Neural progenitor cell (in vitro differentiated cells): Measurements from ENCODE around the gene TRHDE. TPM values are rescaled to one million over a fixed set of nuclear protein-coding genes. Genes with fewer than 3 reads are reported as not detected.

Source experiments
- DNase-seq: peaks from one replicate; pipeline ENCODE4 v3.0.0-alpha.2; 2016; ENCODE audit warnings: low spot score
- H2AFZ ChIP-seq: fragments of 200-600 bp; sonication (generic); replicated peaks from 2 replicates; pipeline ENCODE4 v1.6.1; 2016; ENCODE audit warnings: antibody characterized with exemption
- H3F3A ChIP-seq: fragments of 200-600 bp; sonication (generic); 2 replicates; pipeline ENCODE4 v1.6.1; 2016; ENCODE audit warnings: antibody characterized with exemption, low read depth
- H3K27ac ChIP-seq: fragments of 200-600 bp; sonication (generic); 2 replicates; pipeline ENCODE4 v1.5.1; 2016; ENCODE audit warnings: mild to moderate bottlenecking
- H3K27me3 ChIP-seq: fragments of 200-600 bp; sonication (generic); 2 replicates; pipeline ENCODE4 v1.6.1; 2016; ENCODE audit warnings: mild to moderate bottlenecking, moderate library complexity
- H3K36me3 ChIP-seq: fragments of 200-600 bp; sonication (generic); 2 replicates; pipeline ENCODE4 v1.5.1; 2016
- H3K4me1 ChIP-seq: fragments of 200-600 bp; sonication (generic); 2 replicates; pipeline ENCODE4 v1.6.1; 2016; ENCODE audit warnings: mixed run types
- H3K4me2 ChIP-seq: fragments of 200-600 bp; sonication (generic); 2 replicates; pipeline ENCODE4 v1.6.1; 2016
- H3K4me3 ChIP-seq: fragments of 200-600 bp; sonication (generic); 2 replicates; pipeline ENCODE4 v1.5.1; 2016
- H3K79me2 ChIP-seq: fragments of 200-600 bp; sonication (generic); 2 replicates; pipeline ENCODE4 v1.6.1; 2016; ENCODE audit warnings: low read depth
- H3K9ac ChIP-seq: fragments of 200-600 bp; sonication (generic); 2 replicates; pipeline ENCODE4 v1.6.1; 2016
- H3K9me3 ChIP-seq: fragments of 200-600 bp; sonication (generic); 2 replicates; pipeline ENCODE4 v1.5.1; 2016; ENCODE audit warnings: low read depth
- H4K20me1 ChIP-seq: fragments of 200-600 bp; sonication (generic); 2 replicates; pipeline ENCODE4 v1.6.1; 2016; ENCODE audit warnings: low read depth
- H3K27ac Mint-ChIP-seq: 3 replicates; pipeline ENCODE4 v1.8.0; 2021; ENCODE audit warnings: mixed read lengths
- H3K27me3 Mint-ChIP-seq: 2 replicates; pipeline ENCODE4 v1.8.0; 2022; ENCODE audit warnings: low read depth, mild to moderate bottlenecking, inconsistent platforms, moderate library complexity, mixed read lengths; ENCODE audit not compliant: insufficient read depth
- H3K36me3 Mint-ChIP-seq: 3 replicates; pipeline ENCODE4 v1.8.0; 2021; ENCODE audit warnings: mixed read lengths
- H3K4me1 Mint-ChIP-seq: 3 replicates; pipeline ENCODE4 v1.8.0; 2021; ENCODE audit warnings: mixed read lengths
- H3K4me3 Mint-ChIP-seq: 3 replicates; pipeline ENCODE4 v1.8.0; 2021; ENCODE audit warnings: mild to moderate bottlenecking, moderate library complexity, mixed read lengths
- H3K9me3 Mint-ChIP-seq: 3 replicates; pipeline ENCODE4 v1.8.0; 2020; ENCODE audit warnings: mixed read lengths
- CTCF ChIP-seq: fragments of 200-600 bp; sonication (generic); IDR thresholded peaks from 2 replicates; pipeline ENCODE4 v1.5.1; 2017; ENCODE audit warnings: antibody characterized with exemption, mild to moderate bottlenecking
- EZH2 ChIP-seq: fragments of 200-600 bp; sonication (generic); IDR thresholded peaks from 2 replicates; pipeline ENCODE4 v1.6.1; 2017; ENCODE audit warnings: antibody characterized with exemption, mild to moderate bottlenecking, moderate library complexity
- EZH2phosphoT487 ChIP-seq: fragments of 200-600 bp; sonication (generic); IDR thresholded peaks from 2 replicates; pipeline ENCODE4 v1.6.1; 2017; ENCODE audit warnings: antibody characterized with exemption
- total RNA-seq: library from RNA; depleted of rRNA; stranded (reverse); fragments of >200 nt; gene quantifications from 2 replicates; pipeline ENCODE4 v1.2.3, GENCODE V29; 2015; ENCODE audit warnings: low replicate concordance

TRHDE gene
- total RNA-seq, 1 donor from 2014 or later: 4.5 TPM

DNA sequence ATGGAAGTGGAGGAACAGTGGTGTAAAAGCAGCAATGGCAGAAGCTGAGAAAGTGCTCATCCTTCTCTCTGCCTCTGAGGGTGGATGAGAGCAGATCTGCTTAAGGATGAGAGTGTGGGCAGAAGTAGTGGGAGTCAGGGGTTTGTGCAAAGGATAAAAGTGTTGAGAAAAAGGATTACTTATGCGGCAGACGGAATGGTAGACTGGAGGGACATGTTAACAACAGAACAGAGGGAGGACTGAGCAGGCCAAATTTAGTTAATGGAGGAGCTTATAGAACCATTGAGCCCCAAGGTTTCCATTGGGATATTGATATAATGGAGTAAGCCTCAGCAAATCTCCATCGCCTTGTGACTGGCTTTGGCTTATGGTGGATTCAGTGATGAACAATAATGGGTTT lies 25.5 kb downstream of the TRHDE start:
- Mint-ChIP-seq H3K27ac (no peak overlapping the region), H3K4me3 (no peak overlapping the region), H3K9me3 (no peaks in the 10 kb centered on the region), H3K4me1 (no peaks in the 10 kb centered on the region), H3K36me3 (no peaks in the 10 kb centered on the region), H3K27me3 (no peaks in the 10 kb centered on the region)
- Histone ChIP-seq H3K4me3 (no peak overlapping the region), H3F3A (no peaks in the 10 kb centered on the region), H3K9ac (no peak overlapping the region), H2AFZ (no peak overlapping the region), H3K4me2 (no peak overlapping the region), H3K79me2 (no peaks in the 10 kb centered on the region), H3K36me3 (no peaks in the 10 kb centered on the region), H3K4me1 (no peaks in the 10 kb centered on the region), H3K27me3 (no peaks in the 10 kb centered on the region), H3K9me3 (no peaks in the 10 kb centered on the region), H4K20me1 (no peaks in the 10 kb centered on the region), H3K27ac (no peak overlapping the region)
- TF ChIP-seq EZH2 (no peak), CTCF (no peak), EZH2phosphoT487 (no peak)
- no peak for DNase-seq

DNA sequence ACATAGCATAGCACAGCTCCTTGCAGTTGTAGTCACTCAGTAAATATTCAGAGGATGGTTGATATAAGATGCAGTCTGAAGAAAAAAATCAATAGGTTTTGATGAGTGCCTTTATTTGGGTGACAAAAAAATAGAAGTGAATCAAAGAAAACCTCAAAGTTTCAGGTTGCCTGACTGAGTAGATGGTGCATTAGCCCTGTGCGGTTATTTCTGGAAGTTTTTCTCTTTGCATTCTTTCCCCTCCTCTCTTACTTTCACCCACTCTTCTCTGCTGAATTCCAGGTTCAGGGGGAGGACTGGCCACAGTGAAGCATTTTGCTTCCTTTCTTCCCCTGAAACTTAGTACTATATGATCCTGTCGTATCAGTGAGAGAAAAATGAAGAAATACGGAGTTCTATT lies 28.6 kb downstream of the TRHDE start:
- H2AFZ ChIP-seq: peak overlapping the region; percentile 18
- no peak for DNase-seq
- TF ChIP-seq EZH2 (no peak), CTCF (no peak), EZH2phosphoT487 (no peak)
- H3K9me3 ChIP-seq: no peaks in the 10 kb centered on the region
- no peaks in the 10 kb centered on the region for H3K79me2 ChIP-seq
- H3K27me3 ChIP-seq: no peaks in the 10 kb centered on the region
- H3K36me3 ChIP-seq: no peaks in the 10 kb centered on the region
- H4K20me1 ChIP-seq: no peaks in the 10 kb centered on the region
- Mint-ChIP-seq H3K4me3 (no peak overlapping the region), H3K27me3 (no peaks in the 10 kb centered on the region), H3K36me3 (no peaks in the 10 kb centered on the region), H3K27ac (no peak overlapping the region), H3K4me1 (no peaks in the 10 kb centered on the region), H3K9me3 (no peaks in the 10 kb centered on the region)
- H3K4me2 ChIP-seq: no peak overlapping the region
- no peak overlapping the region for H3K27ac ChIP-seq
- no peak overlapping the region for H3K9ac ChIP-seq
- no peaks in the 10 kb centered on the region for H3F3A ChIP-seq
- H3K4me3 ChIP-seq: no peak overlapping the region
- no peaks in the 10 kb centered on the region for H3K4me1 ChIP-seq

GRCh38 chr12:72304751-72305150 lies 32.6 kb downstream of the TRHDE start:
- Histone ChIP-seq H3K27me3 (no peaks in the 10 kb centered on the region), H3K4me3 (no peak overlapping the region), H3K9me3 (no peaks in the 10 kb centered on the region), H4K20me1 (no peaks in the 10 kb centered on the region), H3K36me3 (no peaks in the 10 kb centered on the region), H3F3A (no peaks in the 10 kb centered on the region), H2AFZ (no peak overlapping the region), H3K4me1 (no peaks in the 10 kb centered on the region), H3K79me2 (no peaks in the 10 kb centered on the region), H3K9ac (no peak overlapping the region), H3K27ac (no peak overlapping the region), H3K4me2 (no peak overlapping the region)
- Mint-ChIP-seq H3K27ac (no peak overlapping the region), H3K4me3 (no peak overlapping the region), H3K4me1 (no peaks in the 10 kb centered on the region), H3K36me3 (no peaks in the 10 kb centered on the region), H3K9me3 (no peaks in the 10 kb centered on the region), H3K27me3 (no peaks in the 10 kb centered on the region)
- TF ChIP-seq EZH2phosphoT487: no peak
- no peak for TF ChIP-seq EZH2
- no peak for TF ChIP-seq CTCF
- DNase-seq: no peak

DNA sequence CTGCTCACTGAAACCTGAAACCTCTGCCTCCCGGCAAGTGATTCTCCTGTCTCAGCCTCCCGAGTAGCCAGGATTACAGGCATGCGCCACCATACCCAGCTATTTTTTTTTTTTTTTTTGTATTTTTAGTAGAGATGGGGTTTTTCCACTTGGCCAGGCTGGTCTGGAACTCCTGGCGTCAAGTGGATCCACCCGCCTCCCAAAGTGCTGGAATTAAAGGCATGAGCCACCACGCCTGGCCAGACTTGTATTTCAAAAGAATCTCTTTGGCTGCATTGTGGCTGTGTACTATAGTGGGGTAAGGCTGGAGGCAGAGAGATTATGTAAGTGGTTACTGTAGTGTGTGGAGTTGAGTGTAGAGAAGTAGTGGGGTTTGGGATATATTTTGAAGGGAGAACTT lies 35.1 kb downstream of the TRHDE start:
- DNase-seq: no peak
- Histone ChIP-seq H3K4me2 (no peak overlapping the region), H4K20me1 (no peaks in the 10 kb centered on the region), H3K79me2 (no peaks in the 10 kb centered on the region), H3F3A (no peaks in the 10 kb centered on the region), H3K9ac (no peak overlapping the region), H2AFZ (no peak overlapping the region), H3K4me3 (no peak overlapping the region), H3K4me1 (no peaks in the 10 kb centered on the region), H3K27me3 (no peaks in the 10 kb centered on the region), H3K27ac (no peak overlapping the region), H3K9me3 (no peaks in the 10 kb centered on the region), H3K36me3 (no peaks in the 10 kb centered on the region)
- Mint-ChIP-seq H3K27me3 (no peaks in the 10 kb centered on the region), H3K4me3 (no peak overlapping the region), H3K4me1 (no peaks in the 10 kb centered on the region), H3K36me3 (no peaks in the 10 kb centered on the region), H3K9me3 (no peaks in the 10 kb centered on the region), H3K27ac (no peak overlapping the region)
- TF ChIP-seq CTCF (no peak), EZH2 (no peak), EZH2phosphoT487 (no peak)
